Liver (tissue), 9 donors: ENCODE measurements around the gene PDGFD. TPM values are rescaled to one million over a fixed set of nuclear protein-coding genes. Genes with fewer than 3 reads are reported as not detected.

ENCODE experiments used
- DNase-seq: peaks from one replicate; pipeline ENCODE4 v3.0.0-alpha.2; 2017; ENCODE audit warnings: low spot score
- H3K27ac ChIP-seq, 2 donors: one replicate each; pipeline ENCODE4 v1.7.0; 2013; ENCODE audit warnings: inconsistent platforms in 2 of 2, low read length in 2 of 2, control low read depth in 1 of 2, low read depth in 1 of 2, mild to moderate bottlenecking in 1 of 2
- H3K27me3 ChIP-seq, 4 donors: one replicate each; pipeline versions ENCODE4 v1.6.1 to v1.7.0; 2013; ENCODE audit warnings: low read length in 3 of 4, inconsistent platforms in 1 of 4, mild to moderate bottlenecking in 1 of 4, moderate library complexity in 1 of 4; ENCODE audit not compliant: control insufficient read depth in 4 of 4, insufficient read depth in 4 of 4
- H3K36me3 ChIP-seq, 4 donors: one replicate each; pipeline versions ENCODE4 v1.6.1 to v1.7.0; 2013; ENCODE audit warnings: low read length in 3 of 4, mild to moderate bottlenecking in 3 of 4, low read depth in 1 of 4, moderate library complexity in 1 of 4; ENCODE audit not compliant: control insufficient read depth in 4 of 4, insufficient read depth in 3 of 4
- H3K4me1 ChIP-seq, 4 donors: one replicate each; pipeline versions ENCODE4 v1.6.1 to v1.7.0; 2013; ENCODE audit warnings: low read length in 3 of 4, mild to moderate bottlenecking in 3 of 4, moderate library complexity in 1 of 4; ENCODE audit not compliant: control insufficient read depth in 4 of 4, insufficient read depth in 4 of 4
- H3K4me3 ChIP-seq, 3 donors: one replicate each; pipeline versions ENCODE4 v1.6.1 to v1.7.0; 2013; ENCODE audit warnings: low read length in 3 of 3, control low read depth in 1 of 3, low read depth in 1 of 3, mild to moderate bottlenecking in 1 of 3
- H3K9ac ChIP-seq, 2 donors: one replicate each; pipeline ENCODE4 v1.7.0; 2013; ENCODE audit warnings: low read length in 2 of 2, mild to moderate bottlenecking in 2 of 2, moderate library complexity in 2 of 2, control low read depth in 1 of 2, low read depth in 1 of 2
- H3K9me3 ChIP-seq, 4 donors: one replicate each; pipeline versions ENCODE4 v1.6.1 to v1.7.0; 2013; ENCODE audit warnings: low read length in 3 of 4; ENCODE audit not compliant: control insufficient read depth in 4 of 4
- ATF3 ChIP-seq: IDR thresholded peaks from 2 replicates; pipeline ENCODE4 v1.6.1; 2016; ENCODE audit warnings: antibody characterized with exemption
- CTCF ChIP-seq: fragments of 150-350 bp; IDR thresholded peaks from 2 replicates; pipeline ENCODE4 v1.5.1; 2017; ENCODE audit warnings: improper control_type of control experiment, low read depth, low read length; ENCODE audit not compliant: missing input control
- EGR1 ChIP-seq, 2 donors: IDR thresholded peaks; 2 replicates each; pipeline ENCODE4 v1.6.1; 2016 to 2018; ENCODE audit warnings: antibody characterized with exemption in 2 of 2, low read depth in 2 of 2
- FOXA1 ChIP-seq: IDR thresholded peaks from 2 replicates; pipeline ENCODE4 v1.6.1; 2016; ENCODE audit warnings: antibody characterized with exemption
- FOXA2 ChIP-seq: IDR thresholded peaks from 2 replicates; pipeline ENCODE4 v1.6.1; 2016; ENCODE audit warnings: antibody characterized with exemption
- GABPA ChIP-seq, 2 donors: IDR thresholded peaks in 1 of 2; conservative IDR thresholded peaks in 1 of 2; 2 replicates each; pipeline ENCODE4 v1.6.1; 2016; ENCODE audit warnings: antibody characterized with exemption in 2 of 2, mild to moderate bottlenecking in 1 of 2, moderate library complexity in 1 of 2
- HNF4A ChIP-seq, 2 donors: conservative IDR thresholded peaks; 2 replicates each; pipeline ENCODE4 v1.6.1; 2016; ENCODE audit warnings: antibody characterized with exemption in 2 of 2, mild to moderate bottlenecking in 2 of 2
- HNF4G ChIP-seq: IDR thresholded peaks from 2 replicates; pipeline ENCODE4 v1.6.1; 2016; ENCODE audit warnings: antibody characterized with exemption
- JUND ChIP-seq, 2 donors: IDR thresholded peaks; 2 replicates each; pipeline ENCODE4 v1.6.1; 2016; ENCODE audit warnings: antibody characterized with exemption in 2 of 2
- MAX ChIP-seq: IDR thresholded peaks from 2 replicates; pipeline ENCODE4 v1.6.1; 2016; ENCODE audit warnings: antibody characterized with exemption
- NR2F2 ChIP-seq: IDR thresholded peaks from 2 replicates; pipeline ENCODE4 v1.6.1; 2016; ENCODE audit warnings: antibody characterized with exemption
- RAD21 ChIP-seq, 2 donors: IDR thresholded peaks; 2 replicates each; pipeline ENCODE4 v1.6.1; 2016; ENCODE audit warnings: antibody characterized with exemption in 2 of 2, mild to moderate bottlenecking in 2 of 2
- REST ChIP-seq: IDR thresholded peaks from 2 replicates; pipeline ENCODE4 v1.6.1; 2016; ENCODE audit warnings: antibody characterized with exemption, mild to moderate bottlenecking
- RXRA ChIP-seq, 2 donors: IDR thresholded peaks; 2 replicates each; pipeline ENCODE4 v1.6.1; 2017 to 2018; ENCODE audit warnings: antibody characterized with exemption in 2 of 2, mild to moderate bottlenecking in 1 of 2
- SP1 ChIP-seq: IDR thresholded peaks from 2 replicates; pipeline ENCODE4 v1.6.1; 2018; ENCODE audit warnings: antibody characterized with exemption, mild to moderate bottlenecking
- TAF1 ChIP-seq: conservative IDR thresholded peaks from 2 replicates; pipeline ENCODE4 v1.6.1; 2016; ENCODE audit warnings: antibody characterized with exemption, mild to moderate bottlenecking
- ZBTB33 ChIP-seq: IDR thresholded peaks from 2 replicates; pipeline ENCODE4 v1.6.1; 2016; ENCODE audit warnings: antibody characterized with exemption
- WGBS: extraction: QIAGEN DNeasy Blood & Tissue Kit; methylation state at CpG from one replicate; pipeline ENCODE4 v1.1.7; 2013; 5-methylcytosine and 5-hydroxymethylcytosine counted together
- polyA plus RNA-seq, 2 donors: library from polyadenylated mRNA; stranded (reverse) in 1 of 2; unstranded in 1 of 2; fragments of 200-250 nt in 1 of 2; fragments of >200 nt in 1 of 2; fragmentation: Nextera tagmentation in 1 of 2; extraction: Ambion mirVana in 1 of 2; gene quantifications; one replicate each; pipeline versions ENCODE4 v1.2.1 to v1.2.3, GENCODE V29; 2013 to 2015
- total RNA-seq, 2 donors: library from RNA; depleted of rRNA; stranded (reverse); fragments of >200 nt; gene quantifications; one replicate each; pipeline ENCODE4 v1.2.3, GENCODE V29; 2014
- donor health status: healthy.
- donor health status: healthy.
- donor health status: healthy.
- donor health status: healthy.
- donor health status: healthy.

PDGFD gene
- total and polyA plus RNA-seq, 4 donors: 1.0 to 3.3 (median 2.1) TPM

GRCh38 chr11:103942646-103943045 is 221.3 kb downstream of the PDGFD start:
- H3K4me1 ChIP-seq: no peaks in the 10 kb centered on the region
- no peak for TF ChIP-seq ZBTB33
- no peak for TF ChIP-seq HNF4A (conservative IDR thresholded peaks at IDR 0.05)
- TF ChIP-seq HNF4G: no peak
- no peak for TF ChIP-seq TAF1
- TF ChIP-seq ATF3: no peak
- no peak for TF ChIP-seq SP1
- no peak for TF ChIP-seq NR2F2
- TF ChIP-seq MAX: no peak
- no peak for TF ChIP-seq FOXA1
- no peak for TF ChIP-seq CTCF
- no peak for TF ChIP-seq EGR1 (IDR thresholded peaks at IDR 0.05; ENCODE audit: low read depth in 2 of 2)
- no peak for TF ChIP-seq RXRA (IDR thresholded peaks at IDR 0.05)
- TF ChIP-seq GABPA (IDR thresholded peaks at IDR 0.05 in 1 of 2, conservative IDR thresholded peaks at IDR 0.05 in 1 of 2): no peak
- TF ChIP-seq RAD21 (IDR thresholded peaks at IDR 0.05): no peak
- TF ChIP-seq REST: no peak
- TF ChIP-seq FOXA2: no peak
- H3K27ac ChIP-seq: no peak overlapping the region
- no peaks in the 10 kb centered on the region for H3K36me3 ChIP-seq
- WGBS: 84% methylated on average over 1 of the region's 1 CpG
- H3K4me3 ChIP-seq: no peak overlapping the region
- DNase-seq: no peak
- H3K9ac ChIP-seq: no peak overlapping the region
- no peaks in the 10 kb centered on the region for H3K9me3 ChIP-seq
- H3K27me3 ChIP-seq: no peaks in the 10 kb centered on the region

- no peaks in the 10 kb centered on the region for H3K9me3 ChIP-seq
- no peak for DNase-seq
- H3K27ac ChIP-seq: no peak overlapping the region
- 50% methylated on average over 2 of the region's 2 CpGs for WGBS
- H3K4me3 ChIP-seq: no peak overlapping the region
- H3K4me1 ChIP-seq: no peaks in the 10 kb centered on the region
- H3K9ac ChIP-seq: no peak overlapping the region
- H3K36me3 ChIP-seq: no peaks in the 10 kb centered on the region
- no peaks in the 10 kb centered on the region for H3K27me3 ChIP-seq
- no peak for TF ChIP-seq SP1
- TF ChIP-seq HNF4A (conservative IDR thresholded peaks at IDR 0.05): no peak
- no peak for TF ChIP-seq FOXA1
- TF ChIP-seq RAD21 (IDR thresholded peaks at IDR 0.05): no peak
- TF ChIP-seq HNF4G: no peak
- TF ChIP-seq JUND (IDR thresholded peaks at IDR 0.05): no peak
- TF ChIP-seq CTCF: no peak
- TF ChIP-seq EGR1 (IDR thresholded peaks at IDR 0.05; ENCODE audit: low read depth in 2 of 2): no peak
- no peak for TF ChIP-seq ZBTB33
Observed at GRCh38 chr11:103940551-103940950, 223.4 kb downstream of the PDGFD start.
